Iris pigment epithelial cell (primary cell): ENCODE measurements around the gene SMYD3.

Experiments used
- DNase-seq: peaks from one replicate; pipeline ENCODE4 v3.0.0-alpha.2; 2011; ENCODE audit warnings: low read depth

Gene SMYD3

DNA sequence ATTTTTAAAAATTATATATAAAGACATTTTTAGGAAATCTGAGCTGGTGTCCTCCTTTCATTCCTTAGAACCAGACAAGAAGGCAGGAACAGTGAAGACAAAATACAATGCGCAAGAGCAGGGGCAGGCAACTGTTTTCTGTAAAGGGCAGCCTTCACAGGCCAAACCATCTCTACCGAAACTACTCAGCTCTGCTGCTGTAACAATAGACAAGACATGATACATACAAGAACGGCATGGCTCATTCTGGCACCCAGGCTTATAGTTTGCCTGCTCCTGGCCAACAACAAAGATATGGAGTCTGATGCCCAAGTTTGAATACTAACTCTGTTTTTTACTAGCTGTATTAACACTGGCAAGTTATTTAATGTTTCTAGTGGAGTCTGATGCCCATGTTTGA is 232.0 kb downstream of the SMYD3 start:
- DNase-seq: no peak

DNA sequence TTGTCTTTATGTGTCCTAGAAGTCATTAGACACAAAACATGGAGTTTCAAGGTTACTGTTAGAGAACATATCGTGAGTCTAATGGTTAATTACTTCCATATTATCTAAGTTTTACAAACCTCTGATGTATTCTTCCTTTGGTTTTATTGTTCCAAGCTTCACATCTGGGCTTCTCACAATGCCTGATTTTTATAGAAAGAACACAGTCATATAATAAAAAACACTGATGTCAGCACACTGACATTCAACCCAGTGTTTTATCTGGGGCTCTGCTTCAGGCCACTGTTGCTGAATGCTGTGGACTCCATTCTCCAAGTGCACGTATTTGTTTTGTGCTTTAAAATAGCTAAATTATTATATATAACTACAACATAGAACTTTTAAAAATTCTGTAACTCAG is 232.9 kb downstream of the SMYD3 start:
- no peak for DNase-seq

DNA sequence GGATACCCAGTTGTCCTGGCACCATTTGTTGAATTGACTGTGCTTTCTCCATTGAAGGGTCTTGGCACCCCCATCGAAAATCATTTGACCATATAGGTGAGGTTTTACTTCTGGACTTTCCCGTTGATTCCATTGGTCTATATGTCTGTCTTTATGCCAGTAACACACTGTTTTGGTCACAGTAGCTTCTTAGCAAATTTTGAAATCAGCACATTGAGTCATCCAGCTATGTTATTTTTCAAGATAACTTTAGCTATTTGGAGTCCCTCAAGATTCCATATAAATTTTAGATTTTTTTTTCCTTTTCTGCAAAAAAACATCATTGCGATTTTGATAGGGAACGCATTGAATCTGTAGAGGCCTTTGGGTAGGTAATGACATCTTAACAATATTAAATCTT is 235.6 kb downstream of the SMYD3 start:
- DNase-seq: peak; percentile 54

DNA sequence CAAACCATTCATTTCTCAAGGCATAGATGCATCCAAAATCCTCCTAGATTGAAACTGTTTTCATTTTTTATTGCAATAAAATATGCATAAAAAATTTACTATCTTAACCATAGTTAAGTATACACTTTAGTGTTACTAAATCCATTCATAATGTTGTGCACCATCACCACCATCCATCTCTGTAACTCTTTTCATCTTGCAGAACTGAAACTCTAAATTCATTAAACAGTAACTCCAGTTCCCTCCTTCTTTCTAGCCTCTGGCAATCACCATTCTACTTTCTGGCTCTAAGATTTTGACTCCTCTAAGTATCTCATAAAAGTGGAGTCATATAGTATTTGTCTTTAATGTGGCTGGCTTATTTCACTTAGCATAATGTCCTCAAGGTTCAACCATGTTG is 236.8 kb downstream of the SMYD3 start:
- DNase-seq: no peak

DNA sequence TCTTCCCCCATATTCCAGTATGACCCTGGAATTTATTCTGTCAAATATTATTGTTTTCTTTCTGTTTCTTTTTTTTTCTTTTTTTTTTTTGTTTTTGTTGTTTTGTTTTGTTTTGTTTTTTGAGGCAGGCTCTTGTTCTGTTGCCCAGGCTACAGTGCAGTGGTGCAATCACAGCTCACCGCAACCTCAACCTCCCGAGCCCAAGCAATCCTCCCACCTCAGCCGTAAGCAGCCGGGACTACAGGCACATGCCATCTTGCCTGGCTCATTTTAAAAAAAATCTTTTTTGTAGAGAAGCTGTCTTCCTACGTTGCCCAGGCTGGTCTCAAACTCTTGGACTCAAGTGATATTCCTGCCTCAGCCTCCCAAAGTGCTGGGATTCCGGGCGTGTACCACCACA is 237.6 kb downstream of the SMYD3 start:
- DNase-seq: no peak

DNA sequence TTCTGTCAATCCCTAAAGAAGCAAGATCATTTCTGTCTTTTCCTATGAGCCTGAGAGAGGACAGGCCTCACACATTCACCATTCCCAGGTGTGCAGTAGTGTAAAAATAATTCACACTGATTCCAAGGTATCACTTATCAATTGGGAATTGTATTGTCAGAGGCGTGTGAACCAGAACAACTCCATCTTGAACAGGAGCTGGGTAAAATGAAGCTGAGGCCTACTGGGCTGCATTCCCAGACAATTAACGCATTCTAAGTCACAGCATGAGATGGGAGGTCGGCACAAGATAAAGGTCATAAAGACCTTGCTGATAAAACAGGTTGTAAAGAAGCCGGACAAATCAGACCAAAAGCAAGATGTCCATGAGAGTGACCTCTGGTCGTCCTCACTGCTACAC is 239.2 kb downstream of the SMYD3 start:
- DNase-seq: no peak

DNA sequence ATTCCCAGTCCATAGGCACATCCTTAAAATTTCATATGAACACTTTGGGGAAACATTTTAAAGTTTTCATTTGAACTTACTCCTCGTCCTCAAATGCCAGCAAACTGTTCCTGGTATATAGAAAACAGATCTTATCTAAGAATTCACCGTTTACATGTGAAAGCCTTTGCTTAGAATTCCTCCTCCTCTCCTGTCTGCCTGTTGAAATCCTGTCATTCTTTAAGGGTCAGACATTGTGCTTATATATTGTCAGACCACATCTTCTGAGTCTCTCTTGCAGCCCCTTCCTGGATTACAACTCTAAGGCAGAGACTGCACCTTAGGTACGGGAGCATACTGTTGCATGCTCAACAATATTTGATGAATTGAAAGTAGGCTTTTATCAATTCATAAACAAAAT is 239.7 kb downstream of the SMYD3 start:
- no peak for DNase-seq

DNA sequence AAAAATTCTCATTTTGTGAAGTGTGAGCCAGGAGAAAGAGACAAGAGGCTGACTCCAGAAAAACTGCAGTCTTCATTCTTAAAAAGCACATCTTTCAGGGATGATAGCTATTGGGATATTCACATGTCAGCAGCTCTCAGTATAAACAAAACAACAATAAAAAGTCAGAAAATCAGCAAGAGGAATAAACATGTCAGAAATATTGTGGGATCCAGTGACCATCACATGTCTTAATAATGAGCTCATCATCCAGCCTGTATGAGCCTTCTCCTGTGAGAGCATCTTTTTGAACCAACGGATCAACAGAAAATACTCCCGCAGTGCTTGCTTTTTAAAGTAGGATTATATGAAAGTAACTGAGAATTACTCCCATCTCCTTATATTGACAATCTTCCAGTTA is 241.6 kb downstream of the SMYD3 start:
- no peak for DNase-seq

DNA sequence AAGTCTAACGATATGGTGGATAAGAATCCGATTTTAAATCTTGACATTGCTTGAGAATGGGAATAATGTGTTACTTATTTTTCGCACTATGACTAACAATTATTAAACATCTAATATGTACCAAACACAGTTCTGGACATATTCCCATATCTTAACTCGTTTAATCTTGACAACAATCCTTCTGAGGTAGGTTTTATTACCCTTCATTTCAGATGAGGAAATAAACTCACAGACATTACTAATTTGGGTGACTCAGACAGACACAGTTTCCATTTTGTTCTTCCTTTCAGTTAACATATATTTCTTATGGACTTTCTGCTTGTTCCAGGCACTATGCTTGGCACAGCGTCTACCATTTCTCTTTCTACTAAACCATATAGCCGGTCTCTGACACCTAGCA is 244.8 kb downstream of the SMYD3 start:
- peak; percentile 28 for DNase-seq

DNA sequence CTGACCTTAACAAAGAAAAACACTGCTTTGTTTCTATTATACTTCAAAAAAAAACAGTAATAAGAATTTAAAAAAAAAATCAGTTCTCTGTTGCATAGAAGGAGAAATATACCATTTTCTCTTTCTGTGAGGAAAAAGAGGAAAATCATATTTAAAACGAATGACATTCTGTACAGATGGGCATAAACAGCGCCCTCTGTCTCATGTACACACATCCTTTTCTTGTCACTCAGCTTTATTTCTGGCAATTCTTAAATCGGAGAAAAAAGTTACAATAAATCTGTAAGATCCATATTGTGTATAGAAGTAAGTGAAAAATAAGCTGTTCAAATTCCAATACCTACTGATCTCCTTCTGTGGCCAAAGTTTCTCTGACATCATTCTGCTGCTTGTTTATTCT is 245.4 kb downstream of the SMYD3 start:
- peak; percentile 17 for DNase-seq

DNA sequence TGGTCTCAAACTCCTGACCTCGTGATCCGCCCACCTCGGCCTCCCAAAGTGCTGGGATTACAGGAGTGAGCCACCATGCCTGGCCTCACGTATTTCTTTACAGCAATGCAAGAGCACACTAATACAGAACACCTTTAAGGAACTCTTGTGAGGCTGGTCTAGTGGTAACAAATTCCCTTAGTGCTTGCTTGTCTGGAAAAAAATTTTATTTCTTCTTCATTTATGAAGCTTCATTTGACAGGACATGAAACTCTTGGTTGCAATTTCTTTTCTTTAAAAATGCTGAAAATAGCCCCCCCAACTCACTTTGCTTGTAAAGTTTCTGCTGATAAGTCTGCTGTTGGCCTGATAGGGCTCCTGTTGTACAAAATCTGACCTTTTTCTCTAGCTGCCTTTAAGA is 248.8 kb downstream of the SMYD3 start:
- no peak for DNase-seq

DNA sequence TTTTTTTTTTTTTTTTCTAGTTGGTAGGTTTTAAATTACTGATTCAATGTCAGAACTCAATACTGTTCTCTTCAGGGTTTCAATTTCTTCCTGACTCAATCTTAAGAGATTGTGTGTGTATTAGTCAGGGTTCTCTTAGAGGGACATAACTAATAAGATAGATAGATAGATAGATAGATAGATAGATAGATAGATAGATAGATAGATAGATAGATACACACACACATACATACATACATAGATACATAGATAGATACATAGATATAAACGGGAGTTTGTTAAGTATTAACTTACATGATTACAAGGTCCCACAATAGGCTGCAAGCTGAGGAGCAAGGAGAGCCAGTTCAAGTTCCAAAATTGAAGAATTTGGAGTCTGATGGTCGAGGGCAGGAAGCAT is 251.3 kb downstream of the SMYD3 start:
- no peak for DNase-seq

DNA sequence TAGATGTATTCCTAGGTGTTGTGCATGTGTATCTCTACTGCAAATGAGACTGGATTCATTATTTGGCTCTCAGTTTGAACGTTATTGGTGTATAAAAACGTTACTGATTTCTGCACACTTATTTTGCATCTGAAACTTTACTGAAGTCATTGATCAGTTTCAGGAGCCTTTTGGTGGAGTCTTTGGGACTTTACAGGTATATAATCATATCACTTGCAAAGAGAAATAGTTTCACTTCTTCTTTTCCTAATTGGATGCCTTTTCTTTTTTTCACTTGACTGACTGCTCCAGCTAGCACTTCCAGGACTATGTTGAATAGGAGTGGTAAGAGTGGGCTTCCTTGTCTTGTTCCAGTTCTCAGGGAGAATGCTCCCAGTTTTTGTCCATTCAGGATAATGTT is 252.2 kb downstream of the SMYD3 start:
- DNase-seq: no peak

DNA sequence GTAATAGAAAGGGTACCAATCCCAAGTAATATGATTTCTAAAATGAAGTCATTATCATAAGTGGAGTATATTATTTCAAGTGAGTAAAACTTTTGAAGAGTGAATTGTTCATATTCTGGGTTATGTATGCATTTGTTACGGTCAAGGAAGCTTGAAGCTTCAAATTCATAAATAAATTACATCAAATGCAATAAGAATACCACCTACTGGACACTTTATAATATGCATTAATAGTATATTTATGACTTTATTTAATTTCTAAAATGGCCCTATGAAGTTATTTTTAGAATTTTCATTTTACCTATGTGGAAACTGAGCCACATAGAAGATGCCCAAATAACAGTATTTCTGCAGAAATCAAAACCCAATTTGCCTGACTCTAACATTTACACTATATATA is 260.6 kb downstream of the SMYD3 start:
- no peak for DNase-seq

DNA sequence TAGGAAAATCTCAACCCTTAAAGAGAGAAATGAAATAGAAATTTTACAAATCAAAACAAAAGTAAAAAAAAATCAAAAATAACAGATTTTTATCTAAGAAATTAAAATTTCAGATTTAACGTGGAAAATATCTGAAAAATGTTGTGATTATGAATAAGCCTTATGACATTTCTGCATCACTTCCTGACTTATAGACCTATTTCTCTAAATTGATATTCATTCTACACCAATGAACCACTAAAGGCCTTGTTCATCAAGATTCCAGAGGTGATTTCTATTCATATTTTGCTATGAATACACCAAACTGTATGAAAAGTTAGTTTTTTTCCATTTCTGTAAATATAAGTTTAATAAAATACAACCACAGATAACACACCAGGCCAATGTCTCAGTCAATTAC is 261.5 kb downstream of the SMYD3 start:
- DNase-seq: peak; percentile 29

DNA sequence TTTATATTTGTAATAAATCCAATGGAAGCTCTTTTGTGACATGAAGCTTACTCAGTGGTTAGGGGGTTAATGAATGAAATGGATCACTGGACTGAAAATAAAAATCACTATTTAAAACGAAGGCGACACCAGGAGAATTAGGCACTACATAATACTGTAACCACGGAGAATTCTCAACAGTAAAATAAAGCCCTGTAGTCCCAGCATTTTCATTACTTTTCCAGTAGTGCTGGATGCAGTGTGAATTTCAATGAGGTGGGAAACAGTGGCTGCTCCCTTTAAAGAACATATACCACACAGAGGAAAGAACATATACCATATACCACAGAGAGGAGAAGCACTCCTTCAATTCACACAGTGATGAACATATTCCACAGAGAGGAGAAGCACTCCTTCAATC is 275.0 kb downstream of the SMYD3 start:
- no peak for DNase-seq

DNA sequence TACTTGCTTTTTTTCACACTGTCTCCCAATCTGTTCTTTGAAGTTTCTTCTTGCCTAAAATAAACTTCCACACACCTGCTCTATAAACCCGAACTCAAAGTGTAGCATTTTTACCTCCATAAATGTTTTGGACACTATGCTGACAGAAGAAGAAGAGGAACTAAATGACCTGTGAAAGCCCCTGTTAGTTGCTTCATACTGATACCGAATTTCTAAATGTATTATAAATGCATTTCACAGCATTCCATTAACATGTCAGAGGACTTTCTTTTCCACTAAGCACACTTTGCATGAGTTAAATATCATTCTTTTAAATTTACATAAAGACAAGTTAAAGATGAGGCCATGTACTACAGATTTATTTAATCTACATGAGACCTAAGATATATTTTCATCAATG is 281.0 kb downstream of the SMYD3 start:
- DNase-seq: no peak

DNA sequence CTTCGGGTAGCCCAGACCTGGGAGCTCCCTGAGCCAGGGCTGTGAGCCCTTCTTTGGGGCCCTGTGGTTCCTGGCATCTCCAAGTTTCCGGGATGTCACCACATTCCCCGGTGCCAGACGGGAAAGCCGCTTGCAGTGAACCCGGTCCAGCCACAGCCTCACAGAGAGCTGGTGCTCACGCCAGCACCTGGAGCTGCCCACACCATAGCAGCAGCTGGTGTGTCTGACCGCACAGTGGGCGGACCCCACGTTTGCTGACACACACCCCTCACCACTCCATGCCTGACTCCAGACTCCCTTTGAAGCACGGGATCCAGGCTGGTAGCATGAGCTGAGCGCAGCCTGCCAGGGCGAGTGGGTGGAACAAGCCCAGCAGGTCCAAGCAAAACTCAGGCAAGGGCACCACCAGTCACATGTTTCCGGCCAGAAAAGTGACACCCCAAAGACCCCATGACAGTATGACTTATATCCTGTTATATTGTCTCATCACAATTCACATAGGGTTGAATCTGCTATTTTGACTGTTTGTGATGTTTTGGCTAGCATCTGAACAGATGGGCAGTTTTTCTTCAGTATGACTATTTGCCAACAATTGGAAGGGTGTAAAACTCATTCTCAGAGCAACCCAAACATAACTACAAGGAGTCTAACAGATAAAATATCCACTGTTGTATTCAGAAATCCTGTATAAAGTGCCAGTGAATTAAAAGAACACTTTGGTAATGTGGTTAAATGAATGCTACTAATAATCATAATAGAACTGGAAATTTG is 285.4 kb downstream of the SMYD3 start:
- DNase-seq: no peak

DNA sequence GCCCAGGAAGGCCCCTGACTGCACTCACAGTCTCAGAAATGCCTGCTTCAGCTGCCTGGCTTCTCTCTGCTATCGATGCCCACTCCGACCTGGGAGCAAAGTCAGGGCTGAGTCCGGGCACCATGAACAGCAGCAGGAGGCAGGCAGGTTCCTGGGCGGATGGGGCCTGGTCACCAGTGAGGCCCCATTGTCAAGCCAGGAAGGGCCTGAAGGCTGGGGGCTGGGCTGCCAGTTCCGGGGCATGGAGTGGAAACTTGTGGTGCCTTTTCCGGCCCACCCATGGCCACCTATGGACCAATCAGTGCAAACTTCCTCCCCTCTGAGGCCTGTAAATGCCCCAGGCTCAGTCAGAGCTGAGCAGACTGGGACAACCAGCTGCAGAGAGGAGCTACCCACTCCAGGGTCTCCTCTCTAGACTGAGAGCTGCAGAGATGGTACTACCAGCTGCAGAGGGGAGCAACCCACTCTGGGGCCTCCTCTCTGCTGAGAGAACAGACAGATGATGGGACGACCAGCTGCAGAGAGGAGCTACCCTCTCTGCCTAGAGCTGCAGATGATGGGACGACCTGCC is 286.5 kb downstream of the SMYD3 start:
- no peak for DNase-seq

DNA sequence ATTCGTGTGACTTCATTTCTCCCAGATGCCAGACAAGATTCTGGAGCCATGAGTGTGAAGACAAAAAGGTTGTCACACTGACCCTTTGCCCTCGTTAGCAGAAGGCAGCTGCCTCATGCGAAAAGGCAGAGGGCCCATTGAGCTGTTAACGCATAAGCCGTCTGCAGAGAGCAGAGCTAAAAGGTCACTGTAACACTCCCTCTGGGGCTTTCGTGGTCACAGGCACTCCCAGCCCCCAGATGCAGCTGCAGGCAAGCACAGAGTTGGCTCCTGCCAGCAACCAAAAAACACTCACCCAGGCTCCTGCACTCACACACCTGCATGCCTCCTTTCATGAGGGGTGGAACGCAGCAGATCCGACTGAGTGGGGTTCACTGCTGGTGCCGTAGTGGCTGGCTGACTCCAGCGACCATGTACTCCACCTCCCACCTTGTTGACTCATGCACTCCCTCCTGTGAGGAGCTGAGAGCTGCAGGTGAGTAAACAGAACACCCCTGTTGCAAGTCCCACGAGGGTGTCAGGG is 287.5 kb downstream of the SMYD3 start:
- peak; percentile 10 for DNase-seq

DNA sequence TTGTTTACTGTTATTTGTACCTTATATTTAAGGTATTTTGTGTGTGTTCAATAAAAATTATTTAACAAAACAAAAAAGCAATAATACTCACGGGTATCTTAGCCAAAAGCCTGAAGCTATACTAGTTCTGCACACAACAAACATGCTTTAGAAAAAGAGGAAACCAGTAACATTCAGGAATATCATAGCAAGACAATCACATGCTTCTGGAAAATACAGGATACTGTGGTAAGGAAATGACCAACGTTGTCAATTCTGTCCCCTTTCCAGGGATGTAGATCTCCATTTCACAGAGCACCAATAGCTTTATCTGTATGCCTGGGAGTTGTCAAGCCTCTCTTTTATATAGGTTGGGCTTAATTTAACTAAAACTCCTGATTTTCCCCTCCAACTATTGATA is 288.4 kb downstream of the SMYD3 start:
- no peak for DNase-seq

DNA sequence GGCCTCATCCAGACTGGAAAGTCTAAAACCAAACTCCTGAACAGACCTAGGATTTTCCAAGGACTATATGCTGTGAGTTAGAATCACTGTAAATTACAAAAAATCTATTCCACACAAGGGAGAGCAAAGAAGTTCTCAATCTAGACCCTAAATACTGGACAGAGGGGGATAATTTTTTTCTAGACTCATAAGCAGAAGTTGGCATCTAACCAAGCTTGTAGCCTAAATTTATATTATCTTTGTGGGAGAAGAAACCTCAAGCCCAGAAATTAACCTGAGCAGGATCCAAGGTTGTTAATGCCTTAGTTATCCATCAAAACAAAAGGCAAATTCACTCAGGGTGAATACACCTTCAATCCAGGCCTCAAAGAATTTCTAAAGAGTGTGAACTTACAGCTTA is 290.2 kb downstream of the SMYD3 start:
- no peak for DNase-seq

DNA sequence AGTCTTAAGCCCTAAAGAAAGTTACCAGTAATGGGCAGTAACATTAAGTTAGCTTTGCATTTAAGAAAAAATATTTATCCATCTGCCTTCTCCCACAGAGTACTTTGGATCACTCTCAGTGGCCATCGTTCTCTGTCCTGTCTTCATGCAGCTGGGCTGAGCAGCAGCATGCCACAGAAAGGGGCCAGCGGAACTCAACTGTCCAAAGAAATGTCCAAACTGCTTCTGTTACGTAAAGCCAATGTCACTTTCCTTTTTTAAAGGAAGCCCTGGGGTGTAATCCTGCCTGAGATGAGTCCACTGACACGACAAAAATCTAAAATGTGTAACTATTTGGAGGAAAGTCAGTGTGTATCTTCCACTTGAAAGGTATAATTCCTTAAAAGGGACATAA is 291.6 kb downstream of the SMYD3 start:
- no peak for DNase-seq
